Mesothelial cell of epicardium (in vitro differentiated cells): ENCODE results near the gene NFIB. TPM values are rescaled to one million over a fixed set of nuclear protein-coding genes. Genes with fewer than 3 reads are reported as not detected.

Experiments used
- DNase-seq, 2 experiments: peaks; one replicate each; pipeline ENCODE4 v3.0.0; 2021; ENCODE audit warnings: low spot score in 2 of 2; ENCODE audit not compliant: unreplicated experiment in 2 of 2
- H3K27ac Mint-ChIP-seq: 2 replicates; pipeline ENCODE4 v1.8.0; 2021; ENCODE audit warnings: mixed read lengths
- H3K27me3 Mint-ChIP-seq: 2 replicates; pipeline ENCODE4 v1.8.0; 2021; ENCODE audit warnings: low read depth, mixed read lengths
- H3K36me3 Mint-ChIP-seq: 2 replicates; pipeline ENCODE4 v1.8.0; 2021; ENCODE audit warnings: mixed read lengths
- H3K4me1 Mint-ChIP-seq: 2 replicates; pipeline ENCODE4 v1.8.0; 2021; ENCODE audit warnings: mixed read lengths
- H3K4me3 Mint-ChIP-seq: 2 replicates; pipeline ENCODE4 v1.8.0; 2021; ENCODE audit warnings: mild to moderate bottlenecking, moderate library complexity, mixed read lengths
- H3K9me3 Mint-ChIP-seq: 2 replicates; pipeline ENCODE4 v1.8.0; 2021; ENCODE audit warnings: mixed read lengths
- total RNA-seq: library from RNA; stranded (reverse); gene quantifications from 3 replicates; pipeline ENCODE4 v1.2.1, GENCODE V29; 2021
- TF ChIP-seq, protein P1 (sequence below): fragments of 200-600 bp; sonication (generic); IDR thresholded peaks from one replicate; pipeline ENCODE4 v1.5.0; 2021; ENCODE audit warnings: antibody characterized with exemption; ENCODE audit not compliant: unreplicated experiment

NFIB gene
- total RNA-seq, 1 donor from 2014 or later, result 230 TPM

GRCh38 chr9:14066032-14066431 is 247.9 kb downstream of the NFIB start:
- H3K27ac Mint-ChIP-seq, result no peak overlapping the region
- H3K9me3 Mint-ChIP-seq, result peaks cover 3% of the 10 kb centered on the region
- H3K4me1 Mint-ChIP-seq, result peaks cover 36% of the 10 kb centered on the region
- TF ChIP-seq, protein P1, sequence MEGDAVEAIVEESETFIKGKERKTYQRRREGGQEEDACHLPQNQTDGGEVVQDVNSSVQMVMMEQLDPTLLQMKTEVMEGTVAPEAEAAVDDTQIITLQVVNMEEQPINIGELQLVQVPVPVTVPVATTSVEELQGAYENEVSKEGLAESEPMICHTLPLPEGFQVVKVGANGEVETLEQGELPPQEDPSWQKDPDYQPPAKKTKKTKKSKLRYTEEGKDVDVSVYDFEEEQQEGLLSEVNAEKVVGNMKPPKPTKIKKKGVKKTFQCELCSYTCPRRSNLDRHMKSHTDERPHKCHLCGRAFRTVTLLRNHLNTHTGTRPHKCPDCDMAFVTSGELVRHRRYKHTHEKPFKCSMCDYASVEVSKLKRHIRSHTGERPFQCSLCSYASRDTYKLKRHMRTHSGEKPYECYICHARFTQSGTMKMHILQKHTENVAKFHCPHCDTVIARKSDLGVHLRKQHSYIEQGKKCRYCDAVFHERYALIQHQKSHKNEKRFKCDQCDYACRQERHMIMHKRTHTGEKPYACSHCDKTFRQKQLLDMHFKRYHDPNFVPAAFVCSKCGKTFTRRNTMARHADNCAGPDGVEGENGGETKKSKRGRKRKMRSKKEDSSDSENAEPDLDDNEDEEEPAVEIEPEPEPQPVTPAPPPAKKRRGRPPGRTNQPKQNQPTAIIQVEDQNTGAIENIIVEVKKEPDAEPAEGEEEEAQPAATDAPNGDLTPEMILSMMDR, result no peak
- H3K4me3 Mint-ChIP-seq, result no peak overlapping the region
- H3K36me3 Mint-ChIP-seq, result no peaks in the 10 kb centered on the region
- no peak for DNase-seq
- H3K27me3 Mint-ChIP-seq, result no peaks in the 10 kb centered on the region

DNA sequence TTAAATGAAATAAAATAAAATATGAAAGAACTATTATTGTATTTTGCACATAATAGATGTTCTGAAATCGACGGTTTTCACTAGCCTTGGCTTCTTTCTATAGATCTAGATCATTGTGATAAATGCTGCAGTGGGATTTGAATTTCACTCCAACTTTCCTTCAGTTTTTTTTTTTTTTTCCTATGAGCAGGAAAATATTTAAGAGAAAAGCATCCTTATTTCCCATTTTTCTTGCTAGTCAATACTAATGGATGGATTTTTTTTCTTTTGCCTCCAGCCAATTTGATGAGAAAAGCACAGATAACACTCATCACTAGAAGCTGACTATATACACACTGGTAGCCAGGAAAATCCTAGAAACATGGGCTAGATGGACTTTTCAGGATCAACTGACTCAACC is 249.0 kb downstream of the NFIB start:
- TF ChIP-seq, protein P1, result no peak
- Mint-ChIP-seq H3K4me1 (peaks cover 44% of the 10 kb centered on the region), H3K36me3 (no peaks in the 10 kb centered on the region), H3K27me3 (no peaks in the 10 kb centered on the region), H3K4me3 (no peak overlapping the region), H3K9me3 (peaks cover 3% of the 10 kb centered on the region), H3K27ac (no peak overlapping the region)
- DNase-seq, result no peak

DNA sequence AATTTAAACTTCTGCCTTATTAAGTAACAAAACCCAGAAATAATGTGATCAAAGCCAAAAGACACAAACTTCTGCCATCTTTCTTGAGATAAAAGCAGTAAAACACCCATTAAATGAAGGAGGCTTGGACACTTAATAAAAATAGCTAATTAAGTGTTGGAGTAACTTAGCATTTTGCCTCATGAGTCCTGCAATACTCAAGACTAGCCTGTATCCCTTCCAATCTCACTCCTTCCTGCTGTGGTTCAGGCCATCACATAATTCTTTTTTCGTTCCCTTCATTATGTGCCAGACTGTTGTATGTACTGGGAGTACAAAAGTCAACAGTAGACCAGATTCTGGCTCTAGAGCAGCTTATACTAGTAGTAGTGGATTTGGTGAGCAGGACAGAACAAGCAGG is 250.2 kb downstream of the NFIB start:
- DNase-seq, result no peak
- Mint-ChIP-seq H3K36me3 (no peaks in the 10 kb centered on the region), H3K27me3 (no peaks in the 10 kb centered on the region), H3K4me1 (peaks cover 52% of the 10 kb centered on the region), H3K27ac (peak overlapping the region; percentile 90), H3K4me3 (no peak overlapping the region), H3K9me3 (peaks cover 3% of the 10 kb centered on the region)
- TF ChIP-seq, protein P1, result no peak

DNA sequence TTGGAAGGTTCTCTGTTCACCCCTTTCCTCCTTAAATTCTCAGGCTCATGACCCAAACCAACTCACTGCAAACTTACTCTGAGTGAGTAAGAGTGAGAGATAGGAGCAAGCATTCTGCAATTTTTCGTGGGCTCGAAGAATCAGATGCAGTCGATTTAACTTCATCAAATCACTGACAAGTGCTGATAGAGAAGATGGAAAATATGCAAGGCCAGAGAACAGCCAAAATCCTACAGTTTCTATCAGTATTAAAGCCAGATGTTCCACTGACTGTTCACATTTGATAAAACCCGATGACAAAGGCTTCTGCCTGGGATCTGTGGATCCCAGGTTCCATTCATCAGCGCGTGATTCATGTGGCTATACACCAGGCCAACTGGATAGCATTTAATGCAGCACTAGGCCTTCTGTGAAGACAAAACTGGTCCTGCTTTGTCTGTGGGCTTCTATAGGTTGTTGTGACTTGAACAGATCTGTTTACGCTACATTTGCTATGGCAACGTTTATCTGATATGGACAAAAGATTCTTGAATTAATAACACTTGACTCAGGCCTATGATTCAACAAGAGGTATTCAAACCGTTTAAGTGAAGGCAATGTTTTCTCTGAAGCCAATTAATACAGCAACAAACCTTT is 251.2 kb downstream of the NFIB start:
- TF ChIP-seq, protein P1, result no peak
- H3K27ac Mint-ChIP-seq, result peak overlapping the region; percentile 90
- H3K9me3 Mint-ChIP-seq, result peaks cover 3% of the 10 kb centered on the region
- no peak for DNase-seq
- H3K36me3 Mint-ChIP-seq, result no peaks in the 10 kb centered on the region
- H3K4me1 Mint-ChIP-seq, result peaks cover 63% of the 10 kb centered on the region
- H3K4me3 Mint-ChIP-seq, result no peak overlapping the region
- no peaks in the 10 kb centered on the region for H3K27me3 Mint-ChIP-seq

- DNase-seq, result no peak
- Mint-ChIP-seq H3K27me3 (no peaks in the 10 kb centered on the region), H3K4me1 (peaks cover 66% of the 10 kb centered on the region), H3K36me3 (no peaks in the 10 kb centered on the region), H3K9me3 (peaks cover 3% of the 10 kb centered on the region), H3K4me3 (no peak overlapping the region), H3K27ac (peak overlapping the region; percentile 90)
- TF ChIP-seq, protein P1, result no peak
Measured at GRCh38 chr9:14061936-14062585, 251.9 kb downstream of the NFIB start.
